Bronchial epithelial cell (primary cell): Measurements from ENCODE around the gene RABL3. TPM values are rescaled to one million over a fixed set of nuclear protein-coding genes. Genes with fewer than 3 reads are reported as not detected.
"Not testable (repeated sequence)": the region's sequence is repeated elsewhere in the genome, so short reads cannot be mapped to it uniquely, and the experiment has no call there.

Source experiments
- DNase-seq: peaks from one replicate; pipeline ENCODE4 v3.0.0-alpha.2; 2010; ENCODE audit warnings: low read depth
- FAIRE-seq: peaks from 2 replicates; lab custom pipeline; 2011; peaks lifted over from hg19 to GRCh38; lab: Jason Lieb, UNC
- H3K27me3 ChIP-seq: 2 replicates; pipeline ENCODE4 v1.5.1; 2011; ENCODE audit warnings: low read length; ENCODE audit not compliant: control insufficient read depth, insufficient read depth
- H3K36me3 ChIP-seq: 2 replicates; pipeline ENCODE4 v1.5.1; 2011; ENCODE audit warnings: low read length; ENCODE audit not compliant: control insufficient read depth, insufficient read depth
- H3K4me3 ChIP-seq: 2 replicates; pipeline ENCODE4 v1.5.1; 2011; ENCODE audit warnings: mild to moderate bottlenecking, low read depth, low read length, control low read depth
- CTCF ChIP-seq: IDR thresholded peaks from 2 replicates; pipeline ENCODE4 v1.5.1; 2011; ENCODE audit warnings: mild to moderate bottlenecking, moderate library complexity, low read length, control low read depth, inconsistent platforms; ENCODE audit not compliant: insufficient read depth, severe bottlenecking
- total RNA-seq: library from RNA; depleted of rRNA; stranded (reverse); fragments of >200 nt; gene quantifications from 2 replicates; pipeline ENCODE4 v1.2.1, GENCODE V29; 2014

The RABL3 gene
- total RNA-seq, 1 donor from 2014 or later = 31.1 TPM

- TF ChIP-seq CTCF = no peak
- FAIRE-seq (no peak), DNase-seq (no peak)
- H3K4me3 ChIP-seq = peak overlapping the region; percentile 73
- no peaks in the 10 kb centered on the region for H3K27me3 ChIP-seq
- no peaks in the 10 kb centered on the region for H3K36me3 ChIP-seq
Measured at GRCh38 chr3:120743556-120744195, 1.4 kb upstream of the RABL3 start.

GRCh38 chr3:120742849-120743365, 591 bp upstream of the RABL3 start:
- DNase-seq (peak; percentile 20), FAIRE-seq (no peak)
- H3K36me3 ChIP-seq = no peaks in the 10 kb centered on the region
- no peaks in the 10 kb centered on the region for H3K27me3 ChIP-seq
- no peak for TF ChIP-seq CTCF
- peak overlapping the region; percentile 73 for H3K4me3 ChIP-seq

GRCh38 chr3:120741837-120742197, 499 bp downstream of the RABL3 start:
- peak; percentile 39 for DNase-seq
- Histone ChIP-seq H3K4me3 (peak overlapping the region; percentile 73), H3K27me3 (no peaks in the 10 kb centered on the region), H3K36me3 (no peaks in the 10 kb centered on the region)
- no peak for TF ChIP-seq CTCF
- no peak for FAIRE-seq

- Histone ChIP-seq H3K36me3 (no peaks in the 10 kb centered on the region), H3K27me3 (no peaks in the 10 kb centered on the region), H3K4me3 (no peak overlapping the region)
- no peak for FAIRE-seq
- TF ChIP-seq CTCF = no peak
- no peak for DNase-seq
Measured at GRCh38 chr3:120741320-120741719, 996 bp downstream of the RABL3 start.

- H3K36me3 ChIP-seq, FAIRE-seq, H3K27me3 ChIP-seq, H3K4me3 ChIP-seq, DNase-seq: not testable (repeated sequence)
Measured at GRCh38 chr3:120738006-120738405, 4.3 kb downstream of the RABL3 start.

GRCh38 chr3:120730576-120731542, 11.5 kb downstream of the RABL3 start:
- H3K36me3 ChIP-seq = no peaks in the 10 kb centered on the region
- no peak overlapping the region for H3K4me3 ChIP-seq
- FAIRE-seq (no peak), DNase-seq (no peak)
- H3K27me3 ChIP-seq = no peaks in the 10 kb centered on the region
- no peak for TF ChIP-seq CTCF
